Measurements from ENCODE around the gene DMRT3.

Gene DMRT3, protein sequence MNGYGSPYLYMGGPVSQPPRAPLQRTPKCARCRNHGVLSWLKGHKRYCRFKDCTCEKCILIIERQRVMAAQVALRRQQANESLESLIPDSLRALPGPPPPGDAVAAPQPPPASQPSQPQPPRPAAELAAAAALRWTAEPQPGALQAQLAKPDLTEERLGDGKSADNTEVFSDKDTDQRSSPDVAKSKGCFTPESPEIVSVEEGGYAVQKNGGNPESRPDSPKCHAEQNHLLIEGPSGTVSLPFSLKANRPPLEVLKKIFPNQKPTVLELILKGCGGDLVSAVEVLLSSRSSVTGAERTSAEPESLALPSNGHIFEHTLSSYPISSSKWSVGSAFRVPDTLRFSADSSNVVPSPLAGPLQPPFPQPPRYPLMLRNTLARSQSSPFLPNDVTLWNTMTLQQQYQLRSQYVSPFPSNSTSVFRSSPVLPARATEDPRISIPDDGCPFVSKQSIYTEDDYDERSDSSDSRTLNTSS

DNA sequence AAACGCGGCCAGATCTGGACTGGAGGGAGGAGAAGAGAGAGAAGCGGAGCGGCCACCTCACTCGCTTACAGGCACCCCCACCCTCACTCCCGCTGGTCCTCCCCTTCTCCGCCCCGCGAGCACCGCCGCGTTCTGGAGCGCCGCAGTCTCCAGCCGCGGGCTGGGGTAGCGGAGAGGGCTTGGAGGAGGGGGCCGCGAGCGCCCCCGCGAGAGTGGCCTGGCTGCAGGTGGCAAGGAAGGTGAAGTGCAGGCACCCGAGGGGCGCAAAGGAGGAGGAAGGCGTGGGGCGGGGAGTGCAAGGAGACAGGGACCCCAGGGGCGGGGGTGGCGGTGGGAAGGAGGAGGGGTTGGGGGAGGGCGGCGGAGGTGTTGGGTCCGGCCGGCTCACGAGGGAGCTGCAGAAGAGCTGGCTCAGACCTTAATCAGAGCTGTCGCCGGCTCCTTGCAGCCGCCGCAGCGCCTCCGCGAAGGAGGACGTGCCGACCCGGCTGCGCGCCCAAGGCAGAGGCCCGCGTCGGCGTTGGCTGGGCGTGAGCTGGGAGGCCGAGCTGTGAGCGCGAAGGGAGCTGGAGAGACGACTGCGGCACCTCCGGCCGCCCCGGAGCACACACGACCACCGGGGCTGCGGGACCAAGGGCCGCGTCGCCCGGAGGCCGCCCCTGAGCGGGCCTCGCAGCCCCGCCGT is at the start of gene DMRT3:
Gene DMRT3 (plus strand): TSS at position 398 of the 685 bp plus-strand sequence. CDS start 347 bp downstream, outside the sequence.
- no peak for DNase-seq (ENCODE audit: low spot score)

DNA sequence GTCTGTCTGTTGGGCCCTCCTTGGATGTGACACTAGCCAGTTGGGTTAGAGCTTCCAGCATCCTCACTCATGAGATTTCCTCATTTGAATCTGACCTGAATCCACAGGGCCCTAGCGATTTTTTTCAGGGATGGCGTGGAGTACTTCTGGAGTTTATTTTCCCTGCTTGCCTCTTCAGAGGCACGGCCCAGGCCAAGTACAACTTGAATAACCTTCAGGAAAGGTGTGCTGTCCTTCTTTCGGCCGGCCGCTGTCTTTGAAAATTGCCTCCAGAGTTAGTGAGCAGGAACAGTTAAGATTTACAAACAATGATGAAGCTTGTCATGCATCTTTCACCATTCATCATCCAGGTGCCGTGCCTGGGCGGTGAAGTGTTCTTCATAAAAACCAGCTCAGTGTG is 49.5 kb upstream of the DMRT3 start:
- no peak for DNase-seq (ENCODE audit: low spot score)

- no peak for DNase-seq (ENCODE audit: low spot score)
Observed at GRCh38 chr9:928363-929042, 48.0 kb upstream of the DMRT3 start.

DNA sequence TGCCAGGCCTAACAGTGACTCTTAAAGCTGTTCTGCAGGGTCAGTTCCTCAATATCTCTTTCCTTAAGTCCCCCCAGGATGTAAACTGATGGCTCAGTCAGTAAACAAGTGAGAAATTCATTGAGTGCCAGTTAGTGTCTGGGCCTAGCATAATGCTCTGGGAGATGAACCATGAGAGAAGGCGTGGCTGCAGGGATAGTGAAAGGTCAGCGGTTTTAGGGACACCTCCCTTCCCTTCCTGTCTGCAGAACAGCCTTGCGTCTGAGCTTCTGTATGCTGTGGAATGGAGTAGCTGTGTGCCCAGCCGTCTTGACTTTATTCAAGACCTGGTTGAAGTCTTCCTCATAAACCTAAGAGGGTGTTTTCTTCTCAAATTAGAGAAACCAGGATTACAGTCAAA is 46.7 kb upstream of the DMRT3 start:
- DNase-seq (ENCODE audit: low spot score) = no peak

DNA sequence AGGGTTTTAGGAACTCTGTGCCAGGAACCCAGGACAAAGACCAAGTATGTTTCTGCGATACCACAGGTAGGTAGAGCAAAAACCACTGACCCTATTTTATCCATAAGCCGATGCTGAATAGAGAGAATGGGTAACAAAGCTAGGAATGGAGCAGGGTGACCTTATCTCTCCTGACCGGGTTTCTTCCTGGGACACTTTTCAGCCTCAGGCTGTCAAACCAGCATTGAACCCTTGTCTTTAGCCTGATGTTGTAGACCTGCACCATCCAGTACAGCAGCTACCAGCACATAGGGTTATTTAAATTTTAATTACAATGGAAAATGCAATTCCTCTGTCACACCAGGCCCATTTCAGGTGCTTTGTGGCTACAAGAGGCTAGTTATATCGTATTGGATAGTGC is 43.1 kb upstream of the DMRT3 start:
- DNase-seq (ENCODE audit: low spot score) = no peak

GRCh38 chr9:935348-935965 is 41.0 kb upstream of the DMRT3 start:
- no peak for DNase-seq (ENCODE audit: low spot score)

- no peak for DNase-seq (ENCODE audit: low spot score)
Observed at GRCh38 chr9:942805-943580, 33.5 kb upstream of the DMRT3 start.

DNA sequence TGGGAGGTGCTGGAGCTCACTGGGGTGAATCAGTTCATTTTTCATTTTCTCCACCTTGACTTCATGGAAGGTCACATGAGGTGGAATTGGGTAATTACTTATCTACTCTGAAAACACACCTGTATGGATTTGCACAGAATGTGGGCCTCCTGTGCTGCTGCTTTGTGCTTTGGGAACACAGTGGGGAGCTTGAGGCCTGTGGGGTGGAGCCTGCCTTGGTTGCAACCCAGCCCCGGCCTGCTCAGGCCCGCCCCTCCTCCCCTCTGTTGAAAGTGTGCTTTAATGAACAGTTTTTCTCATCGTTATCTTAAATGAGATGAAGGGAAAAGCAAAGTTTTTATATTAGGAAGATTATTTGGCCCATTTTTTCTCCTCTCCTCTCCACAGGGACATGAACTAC is 28.5 kb upstream of the DMRT3 start:
- no peak for DNase-seq (ENCODE audit: low spot score)

DNA sequence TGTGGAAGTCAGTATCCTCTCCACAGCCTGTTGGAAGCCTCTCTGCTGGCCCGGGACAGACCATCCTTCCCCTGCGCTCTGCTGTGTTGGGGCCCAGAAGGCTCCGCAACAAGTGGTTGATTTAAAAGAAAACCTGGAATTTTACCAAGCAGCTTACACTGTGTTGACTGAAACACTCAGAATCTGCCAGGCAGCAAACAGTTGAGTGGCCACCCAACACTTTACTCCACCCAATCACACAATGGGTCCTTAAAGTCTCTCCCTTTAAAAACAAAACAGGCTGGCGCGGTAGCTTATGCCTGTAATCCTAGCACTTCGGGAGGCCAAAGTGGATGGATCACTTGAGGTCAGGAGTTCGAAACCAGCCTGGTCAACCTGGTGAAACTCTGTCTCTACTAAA is 28.0 kb upstream of the DMRT3 start:
- no peak for DNase-seq (ENCODE audit: low spot score)

- DNase-seq (ENCODE audit: low spot score) = no peak
Observed at GRCh38 chr9:950139-950538, 26.3 kb upstream of the DMRT3 start.

DNA sequence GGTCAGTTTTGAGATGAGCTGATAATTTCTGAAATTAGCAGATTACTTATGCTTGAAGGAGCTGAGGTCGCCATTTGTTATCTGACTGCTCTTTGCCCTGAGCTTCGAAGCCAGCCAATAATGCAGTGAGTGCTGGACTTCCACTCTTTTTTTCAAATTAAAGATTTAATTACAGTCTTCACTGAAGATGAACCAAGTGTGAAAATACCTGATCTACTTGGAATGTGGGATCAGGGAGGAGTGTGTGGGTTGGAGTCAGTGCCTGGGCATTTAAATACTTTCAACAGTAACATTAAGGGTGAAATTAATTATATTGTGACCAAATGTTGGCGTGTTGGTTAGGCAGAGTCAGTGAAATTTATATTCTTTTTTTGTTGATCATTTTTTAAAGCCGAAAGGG is 23.9 kb upstream of the DMRT3 start:
- DNase-seq (ENCODE audit: low spot score) = no peak

DNA sequence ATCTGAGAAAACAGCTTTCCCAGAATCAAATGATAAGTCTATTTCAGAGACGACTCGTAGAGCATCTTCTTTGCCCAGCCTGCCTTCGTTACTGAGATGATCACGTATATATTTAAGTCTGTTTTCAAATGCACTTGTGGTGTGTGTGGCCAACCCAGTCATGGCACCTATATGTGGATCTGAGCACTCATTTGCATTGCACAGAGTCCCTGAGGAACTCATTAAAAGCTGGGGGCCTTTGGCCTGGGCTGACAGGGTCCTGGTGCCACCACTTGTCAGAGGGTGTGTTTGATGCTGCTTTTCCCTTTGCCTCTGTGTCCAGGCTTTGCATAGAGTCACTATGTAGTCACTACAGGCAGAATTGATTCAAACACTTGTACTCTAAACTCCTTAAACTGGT is 17.4 kb upstream of the DMRT3 start:
- no peak for DNase-seq (ENCODE audit: low spot score)

DNA sequence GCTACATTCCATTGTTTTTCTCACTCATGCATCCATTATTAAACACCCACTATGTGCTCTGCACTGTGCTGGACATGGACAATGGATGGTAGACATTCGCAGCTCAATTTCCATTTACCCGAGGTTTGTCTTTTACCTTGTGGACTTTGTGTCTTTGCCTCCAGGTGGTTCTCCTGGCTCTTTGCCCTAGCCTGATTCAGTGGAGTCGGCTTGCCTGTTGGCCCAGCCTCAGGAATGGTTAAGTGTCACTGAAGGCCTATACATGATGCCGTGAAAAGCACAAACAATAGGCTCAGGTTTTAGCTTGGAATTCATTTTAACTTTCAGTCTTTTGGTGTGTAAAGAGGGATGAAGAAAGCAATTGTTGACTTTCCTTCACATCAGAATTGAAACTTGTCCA is 16.5 kb upstream of the DMRT3 start:
- DNase-seq (ENCODE audit: low spot score) = no peak

- DNase-seq (ENCODE audit: low spot score) = no peak
Observed at GRCh38 chr9:962023-962422, 14.4 kb upstream of the DMRT3 start.

- DNase-seq (ENCODE audit: low spot score) = no peak
Observed at GRCh38 chr9:965497-965896, 11.0 kb upstream of the DMRT3 start.

DNA sequence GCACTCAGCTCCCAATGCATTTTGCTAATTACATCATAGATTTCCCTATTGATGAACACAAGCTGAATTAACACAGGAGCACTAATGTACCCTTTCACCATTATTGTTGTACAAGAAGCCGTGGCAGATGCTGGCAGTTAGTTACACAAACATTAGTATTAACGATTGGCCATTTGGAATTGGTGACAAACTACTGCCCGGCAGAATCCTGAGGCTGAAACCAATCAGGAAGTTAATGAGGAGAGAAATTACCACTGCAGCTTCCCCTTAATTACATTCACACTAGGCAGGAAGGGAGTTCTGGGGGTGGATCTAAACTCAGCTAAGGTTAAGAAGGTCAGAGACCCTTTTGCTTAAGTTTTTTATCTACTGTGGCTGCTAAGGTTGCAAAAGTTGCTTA is 9.6 kb upstream of the DMRT3 start:
- DNase-seq (ENCODE audit: low spot score) = no peak

GRCh38 chr9:967436-967835 is 9.0 kb upstream of the DMRT3 start:
- no peak for DNase-seq (ENCODE audit: low spot score)

DNA sequence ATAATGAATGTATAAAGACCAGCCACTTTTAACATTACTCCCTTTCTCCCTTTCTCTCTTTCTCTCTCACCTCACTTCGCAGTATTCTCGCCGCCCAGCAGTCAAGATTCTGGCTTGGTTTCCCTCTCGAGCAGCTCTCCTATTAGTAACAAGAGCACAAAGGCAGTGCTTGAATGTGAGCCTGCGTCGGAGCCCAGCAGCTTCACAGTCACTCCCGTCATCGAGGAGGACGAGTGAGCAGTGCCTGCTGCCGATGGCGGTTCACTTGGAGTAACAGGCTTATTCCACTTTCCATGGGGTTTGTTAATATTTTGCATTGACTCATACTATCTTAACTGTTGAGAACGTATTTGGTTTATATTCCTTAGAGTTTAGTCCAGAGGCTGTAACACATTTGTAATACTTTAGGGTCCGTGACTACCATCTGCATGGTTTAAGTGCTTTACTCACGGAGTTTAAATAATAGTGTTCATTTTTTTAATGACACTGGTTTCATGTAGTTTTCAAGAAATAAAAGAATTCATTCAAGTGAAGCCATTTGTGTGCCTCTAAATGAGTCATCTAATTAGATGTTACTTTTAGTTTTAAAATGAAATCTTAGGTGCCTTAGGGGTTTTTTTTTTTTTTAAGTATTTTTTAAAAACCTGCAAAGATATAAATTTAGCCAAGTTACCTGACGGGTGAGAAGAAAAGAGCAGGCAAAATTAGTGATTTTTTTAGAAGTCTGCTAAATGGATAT is 8.4 kb upstream of the DMRT3 start:
- DNase-seq (ENCODE audit: low spot score) = no peak

- DNase-seq (ENCODE audit: low spot score) = no peak
Observed at GRCh38 chr9:969310-970150, 6.9 kb upstream of the DMRT3 start.
